GOT3 (cell line): ENCODE measurements around the gene EPB41L4B.
"Not testable (repeated sequence)": the region's sequence is repeated elsewhere in the genome, so short reads cannot be mapped to it uniquely, and the experiment has no call there.

Experiments
- DNase-seq: peaks from one replicate; lab custom pipeline; 2025; ENCODE audit warnings: mixed read lengths; lab: John Stamatoyannopoulos, UW

Gene EPB41L4B

DNA sequence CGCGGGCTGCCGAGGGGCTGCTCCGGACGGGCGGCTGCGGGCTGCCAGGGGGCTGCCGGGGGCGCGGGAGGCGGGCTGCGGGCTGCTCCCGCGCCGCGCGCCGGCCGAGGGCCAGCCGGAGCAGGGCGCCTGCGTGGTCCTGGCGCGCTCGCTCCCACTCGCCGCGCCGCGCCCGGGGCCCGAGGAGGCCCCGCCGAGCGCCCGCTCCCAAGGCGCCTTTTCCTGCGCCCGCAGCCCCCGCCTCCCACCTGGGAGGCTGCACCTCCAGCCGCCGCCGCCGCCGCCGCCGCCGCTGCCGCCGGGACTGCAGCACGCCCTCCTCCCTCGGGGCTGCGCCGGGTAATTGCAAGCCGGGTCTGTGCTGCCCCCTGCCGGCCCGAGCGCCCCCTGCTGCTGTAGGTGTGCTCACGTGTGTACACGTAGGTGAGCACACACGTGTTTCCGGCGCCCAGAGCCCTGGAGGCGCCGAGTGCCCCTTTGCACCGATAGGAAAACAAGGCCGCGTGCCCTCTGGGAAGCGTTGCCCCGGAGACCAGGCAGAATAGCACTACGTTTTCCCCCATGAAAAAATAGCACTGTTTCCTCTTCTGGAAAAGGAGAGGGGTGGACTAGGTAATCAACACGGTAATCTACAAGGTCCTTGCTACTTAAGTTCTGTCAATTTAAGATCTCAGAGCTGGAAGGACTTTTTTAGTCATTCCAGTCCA is at the start of gene EPB41L4B:
TSS of gene EPB41L4B (minus strand) at position 318 of the 707 bp plus-strand sequence. CDS start 613 bp downstream, outside the sequence.
- no peak for DNase-seq

GRCh38 chr9:109369285-109369684 is 48.4 kb upstream of the EPB41L4B start:
- DNase-seq: no peak

- DNase-seq: no peak
Observed at GRCh38 chr9:109360771-109361170, 39.9 kb upstream of the EPB41L4B start.

GRCh38 chr9:109358968-109359603 is 38.2 kb upstream of the EPB41L4B start:
- not testable (repeated sequence) for DNase-seq

DNA sequence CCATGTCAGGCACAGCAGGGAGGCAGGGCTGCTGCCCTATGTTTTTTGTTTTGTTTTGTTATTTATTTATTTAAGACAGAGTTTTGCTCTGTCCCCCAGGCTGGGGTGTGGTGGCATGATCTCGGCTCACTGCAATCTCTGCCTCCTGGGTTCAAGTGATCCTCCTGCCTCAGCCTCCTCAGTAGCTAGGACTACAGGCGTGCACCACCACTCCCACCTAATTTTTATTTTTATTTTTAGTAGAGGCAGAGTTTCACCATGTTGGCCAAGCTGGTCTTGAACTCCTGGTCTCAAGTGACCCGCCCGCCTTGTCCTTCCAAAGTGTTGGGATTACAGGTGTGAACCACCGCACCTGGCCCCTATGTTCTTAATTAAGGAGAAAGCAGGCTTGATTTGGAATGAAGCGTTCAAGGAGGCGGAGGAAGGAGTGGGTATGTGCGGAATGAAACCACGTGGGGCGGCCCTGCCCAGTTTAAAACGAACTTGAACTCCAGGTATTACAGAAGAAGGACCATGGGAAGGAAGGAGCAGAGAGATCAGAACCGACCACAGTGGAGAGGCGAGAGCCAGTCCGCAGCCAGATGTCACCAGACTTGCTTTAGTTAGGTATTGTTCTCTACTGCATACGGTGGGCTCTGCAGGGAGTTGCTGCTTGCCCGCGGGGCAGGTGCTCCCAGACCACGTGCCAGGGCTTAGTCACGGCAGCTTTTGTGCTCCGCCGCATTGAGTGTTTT is 34.9 kb upstream of the EPB41L4B start:
- no peak for DNase-seq

GRCh38 chr9:109354190-109354589 is 33.3 kb upstream of the EPB41L4B start:
- DNase-seq: no peak

DNA sequence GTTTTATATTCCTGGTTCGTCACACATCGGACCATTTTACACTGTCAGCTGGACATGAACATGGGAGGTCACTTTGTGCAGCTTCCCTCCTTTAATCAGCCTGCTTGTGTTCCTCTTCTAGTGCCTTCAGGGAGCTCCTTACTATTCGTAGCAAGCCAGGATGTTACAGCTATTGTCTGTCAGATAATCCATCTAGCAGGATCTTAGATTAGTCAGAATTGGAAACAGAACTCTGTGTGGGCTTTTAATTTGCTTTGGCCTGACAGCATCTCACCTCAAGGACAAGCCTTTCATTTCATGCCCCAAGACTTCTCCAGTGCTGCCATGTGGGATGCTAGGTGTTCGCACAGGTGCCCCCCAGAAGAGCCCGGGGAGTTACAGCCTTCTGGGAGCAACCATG is 30.2 kb upstream of the EPB41L4B start:
- no peak for DNase-seq

DNA sequence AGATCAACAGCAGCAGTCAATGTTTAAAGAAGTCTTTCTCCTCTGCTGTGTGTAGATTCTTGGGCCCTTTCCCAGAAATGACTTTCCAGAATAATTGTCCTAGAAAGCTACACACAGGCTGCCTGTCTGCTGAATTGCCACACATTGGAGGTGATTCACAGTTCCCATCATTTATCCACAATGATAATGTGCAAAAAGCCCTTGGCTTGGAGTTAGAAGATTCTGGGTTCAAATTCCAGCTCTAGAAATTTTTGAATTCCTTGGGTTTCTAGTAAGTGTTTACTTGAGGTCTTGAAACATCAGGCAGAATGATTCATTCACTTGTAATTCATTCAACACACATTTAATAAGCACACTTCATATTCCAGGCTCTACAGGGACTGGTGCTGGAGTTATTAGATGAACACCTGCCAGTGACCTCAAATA is 28.6 kb upstream of the EPB41L4B start:
- no peak for DNase-seq

- DNase-seq: no peak
Observed at GRCh38 chr9:109346904-109347303, 26.0 kb upstream of the EPB41L4B start.

- no peak for DNase-seq
Observed at GRCh38 chr9:109344866-109345265, 24.0 kb upstream of the EPB41L4B start.

DNA sequence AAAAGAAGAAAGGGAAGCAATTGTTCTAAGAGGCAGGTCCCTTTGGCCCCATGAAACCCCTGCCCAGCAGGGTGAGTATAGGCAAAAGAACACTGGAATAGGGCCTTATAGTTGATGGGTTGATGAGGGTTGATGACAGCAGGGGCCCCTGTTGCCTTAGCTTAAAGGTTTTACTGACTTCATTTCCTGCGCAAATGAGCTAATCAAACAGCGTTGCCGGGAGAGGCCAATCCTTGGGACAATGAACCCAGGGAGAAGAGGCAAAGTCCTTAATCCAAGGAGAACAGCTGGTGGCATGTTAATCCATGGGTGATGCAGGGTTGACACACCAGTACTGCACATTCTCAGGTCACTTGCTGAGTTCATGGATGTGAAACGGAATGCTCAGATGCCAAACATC is 22.0 kb upstream of the EPB41L4B start:
- DNase-seq: no peak

- DNase-seq: no peak
Observed at GRCh38 chr9:109341561-109341960, 20.7 kb upstream of the EPB41L4B start.

- not testable (repeated sequence) for DNase-seq
Observed at GRCh38 chr9:109340979-109341378, 20.1 kb upstream of the EPB41L4B start.

DNA sequence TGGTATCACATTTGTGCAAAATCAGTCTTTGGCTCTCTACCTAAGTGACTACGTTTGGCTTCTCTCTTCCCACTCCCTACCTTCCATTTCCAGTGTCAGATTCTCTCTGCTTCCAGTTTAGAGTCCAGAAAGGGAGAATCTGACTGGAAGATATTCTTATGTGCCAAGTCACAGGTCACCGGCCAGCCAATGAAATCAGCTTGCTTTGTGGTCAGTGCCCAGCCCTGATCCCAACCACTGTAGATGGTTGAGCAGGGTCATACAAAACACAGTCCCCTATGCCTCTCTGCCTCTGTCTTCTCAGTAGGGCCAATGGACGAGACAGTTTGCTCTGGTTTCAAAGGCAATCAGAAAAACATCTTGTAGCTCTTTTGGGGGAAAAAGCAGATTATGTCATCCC is 15.6 kb upstream of the EPB41L4B start:
- no peak for DNase-seq

DNA sequence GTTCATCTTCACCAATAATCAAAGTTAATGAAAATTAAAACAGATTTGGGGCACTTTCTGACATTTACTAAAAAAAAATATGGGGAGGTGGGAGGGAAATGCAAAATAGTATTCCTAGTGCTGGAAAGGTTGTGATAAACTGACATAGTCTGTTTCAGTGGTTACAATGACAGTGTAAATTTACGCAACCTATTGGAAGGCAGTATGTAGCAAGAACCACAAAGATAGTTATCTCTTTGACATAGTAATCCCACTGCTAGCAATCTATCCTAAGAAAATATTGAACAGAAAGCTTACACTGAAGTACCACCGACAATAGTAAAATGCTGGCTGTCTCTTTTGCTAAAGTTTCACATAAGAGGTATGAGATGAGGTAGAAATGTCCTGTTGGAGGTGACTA is 15.1 kb upstream of the EPB41L4B start:
- DNase-seq: no peak

DNA sequence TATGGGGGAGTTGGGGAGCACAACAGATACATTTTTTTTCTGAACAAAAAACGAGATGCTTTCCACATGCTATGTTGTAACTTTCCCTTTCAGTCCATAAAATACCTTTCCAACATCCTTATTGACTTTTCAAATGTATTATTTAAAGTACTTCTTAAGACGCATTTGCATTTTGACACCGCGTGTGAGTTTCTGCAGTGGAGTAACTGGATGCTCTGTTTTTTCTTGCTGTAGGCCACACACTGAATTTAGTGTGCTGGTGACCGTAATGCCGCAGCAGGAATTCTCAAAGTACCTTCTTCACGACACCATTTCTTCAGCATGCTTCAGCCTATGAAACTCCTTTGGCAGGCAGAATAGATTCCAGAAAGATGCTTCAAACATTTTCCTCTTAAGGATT is 14.3 kb upstream of the EPB41L4B start:
- no peak for DNase-seq

DNA sequence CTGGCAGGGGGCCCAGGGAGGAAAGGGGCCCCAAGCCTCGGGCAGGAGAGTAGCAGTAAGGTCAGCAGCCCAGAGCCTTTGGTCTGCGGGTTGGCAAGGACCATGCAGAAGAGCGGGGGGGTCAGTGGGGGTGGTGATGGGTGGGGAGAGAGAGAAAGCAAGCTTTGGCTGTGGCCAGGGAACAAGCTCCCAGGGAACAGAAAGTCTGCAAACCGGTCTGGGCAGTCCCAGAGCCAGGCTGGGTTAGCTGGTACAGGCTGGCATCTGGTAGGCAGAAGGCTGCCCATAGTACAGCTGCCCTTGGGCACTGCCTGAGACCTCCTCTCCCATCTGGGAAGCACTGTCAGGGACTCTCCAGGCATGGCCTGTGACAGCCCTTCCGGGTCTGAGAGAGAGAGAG is 10.5 kb upstream of the EPB41L4B start:
- DNase-seq: no peak

DNA sequence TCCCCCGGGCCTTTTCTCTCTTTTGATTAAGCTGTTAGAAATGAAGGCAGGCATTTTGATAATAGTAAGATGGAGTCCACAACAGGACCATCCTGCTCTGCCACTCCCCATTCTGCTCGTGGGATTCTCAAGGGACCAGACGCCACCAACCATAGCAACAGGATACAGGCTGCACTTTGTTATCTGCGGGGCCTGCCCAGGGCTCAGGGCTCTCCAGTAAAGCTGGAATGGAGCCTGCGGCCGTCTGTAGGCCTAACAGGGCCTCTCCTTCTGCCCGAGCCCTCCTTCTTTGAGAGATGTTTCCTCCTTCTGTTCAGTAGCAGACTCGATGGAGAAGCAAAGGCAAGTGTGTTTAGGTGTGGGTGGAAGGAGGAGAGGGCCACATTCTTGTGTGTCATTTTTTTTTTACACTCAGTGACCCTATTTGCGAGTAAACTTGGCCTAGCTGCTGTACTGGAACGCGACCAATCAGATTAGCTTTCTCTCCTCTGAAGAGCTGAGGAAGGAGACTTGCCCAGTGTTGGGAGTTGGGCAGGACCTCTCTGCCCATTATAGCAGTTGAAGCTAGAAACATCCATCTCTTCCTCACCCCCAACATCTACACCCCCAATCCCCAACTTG is 8.9 kb upstream of the EPB41L4B start:
- no peak for DNase-seq

GRCh38 chr9:109328978-109329637 is 8.2 kb upstream of the EPB41L4B start:
- no peak for DNase-seq

- no peak for DNase-seq
Observed at GRCh38 chr9:109325089-109325488, 4.2 kb upstream of the EPB41L4B start.

- DNase-seq: no peak
Observed at GRCh38 chr9:109323771-109324170, 2.9 kb upstream of the EPB41L4B start.

- DNase-seq: no peak
Observed at GRCh38 chr9:109321727-109322126, 868 bp upstream of the EPB41L4B start.
